22Rv1 (cell line): Measurements from ENCODE around the gene ZNF860.

Source experiments
- ZFX ChIP-seq: fragments of 450-650 bp; IDR thresholded peaks from 2 replicates; pipeline ENCODE4 v1.6.1; 2017; ENCODE audit warnings: antibody characterized with exemption, borderline replicate concordance
- TF ChIP-seq, protein P1 (sequence below): fragments of 450-650 bp; IDR thresholded peaks from 2 replicates; pipeline ENCODE4 v1.5.1; 2017; ENCODE audit warnings: mild to moderate bottlenecking

DNA sequence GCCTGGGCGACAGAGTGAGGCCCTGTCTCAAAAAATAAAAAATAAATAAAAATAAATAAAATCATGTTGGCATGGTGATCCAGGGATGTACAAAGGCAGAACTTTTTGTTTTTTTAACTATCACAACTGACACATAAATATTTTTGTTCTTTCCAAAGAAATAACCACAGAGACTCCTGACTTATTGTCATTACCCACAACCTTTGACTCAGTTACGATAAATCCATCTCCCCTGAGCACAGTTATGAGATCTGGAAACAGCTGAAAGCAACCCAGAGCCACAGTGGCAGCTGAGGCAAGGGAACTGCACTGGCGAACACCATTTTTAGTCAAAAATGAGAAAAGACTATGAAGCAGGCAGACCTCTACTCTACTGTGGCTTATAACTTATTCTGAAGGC lies 24.4 kb upstream of the ZNF860 start:
- TF ChIP-seq, protein P1, sequence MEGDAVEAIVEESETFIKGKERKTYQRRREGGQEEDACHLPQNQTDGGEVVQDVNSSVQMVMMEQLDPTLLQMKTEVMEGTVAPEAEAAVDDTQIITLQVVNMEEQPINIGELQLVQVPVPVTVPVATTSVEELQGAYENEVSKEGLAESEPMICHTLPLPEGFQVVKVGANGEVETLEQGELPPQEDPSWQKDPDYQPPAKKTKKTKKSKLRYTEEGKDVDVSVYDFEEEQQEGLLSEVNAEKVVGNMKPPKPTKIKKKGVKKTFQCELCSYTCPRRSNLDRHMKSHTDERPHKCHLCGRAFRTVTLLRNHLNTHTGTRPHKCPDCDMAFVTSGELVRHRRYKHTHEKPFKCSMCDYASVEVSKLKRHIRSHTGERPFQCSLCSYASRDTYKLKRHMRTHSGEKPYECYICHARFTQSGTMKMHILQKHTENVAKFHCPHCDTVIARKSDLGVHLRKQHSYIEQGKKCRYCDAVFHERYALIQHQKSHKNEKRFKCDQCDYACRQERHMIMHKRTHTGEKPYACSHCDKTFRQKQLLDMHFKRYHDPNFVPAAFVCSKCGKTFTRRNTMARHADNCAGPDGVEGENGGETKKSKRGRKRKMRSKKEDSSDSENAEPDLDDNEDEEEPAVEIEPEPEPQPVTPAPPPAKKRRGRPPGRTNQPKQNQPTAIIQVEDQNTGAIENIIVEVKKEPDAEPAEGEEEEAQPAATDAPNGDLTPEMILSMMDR: no peak
- TF ChIP-seq ZFX: no peak
